Islet precursor cell (in vitro differentiated cells): ENCODE results near the gene ERCC6L2.

ENCODE experiments used
- DNase-seq: peaks from one replicate; pipeline ENCODE4 v3.0.0-alpha.2; 2018

ERCC6L2 gene

GRCh38 chr9:95870906-95871305, 4.6 kb upstream of the ERCC6L2 start:
- no peak for DNase-seq

DNA sequence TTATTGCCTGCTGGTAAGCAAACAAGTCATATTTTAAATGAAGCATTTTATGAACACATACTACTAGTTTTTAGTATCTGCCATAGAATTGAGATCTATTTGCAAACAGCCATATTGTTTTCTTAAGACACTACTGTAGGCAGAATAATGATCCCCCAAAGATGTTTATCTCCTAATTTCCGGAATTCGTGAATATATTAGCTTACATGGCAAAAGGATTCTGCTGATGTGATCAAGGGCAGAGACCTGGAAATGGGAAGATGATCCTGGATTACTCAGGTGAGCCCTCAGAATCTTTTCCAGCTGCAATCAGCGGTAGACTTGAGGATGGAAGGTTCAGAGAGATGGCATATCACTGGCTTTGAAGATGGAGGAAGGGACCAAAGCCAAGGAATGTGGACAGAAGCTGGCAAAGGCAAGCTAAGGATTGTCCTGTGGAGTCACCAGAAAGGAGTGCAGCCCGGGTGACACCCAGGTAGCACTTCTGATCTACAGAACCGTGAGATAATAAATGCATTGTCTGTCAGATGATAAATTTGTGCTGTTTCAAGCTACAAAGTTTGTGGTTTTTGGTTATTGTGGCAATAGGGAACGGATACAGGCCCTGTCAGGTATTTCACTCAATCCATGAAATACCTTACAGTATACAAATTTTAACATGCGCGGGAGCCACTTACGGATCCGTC, 1.0 kb upstream of the ERCC6L2 start:
- DNase-seq = no peak

- peak; percentile 59 for DNase-seq
These were observed 544 bp upstream of the ERCC6L2 start for GRCh38 chr9:95874989-95875304.

- DNase-seq = no peak
These were observed 600 bp downstream of the ERCC6L2 start for GRCh38 chr9:95876138-95876444.

DNA sequence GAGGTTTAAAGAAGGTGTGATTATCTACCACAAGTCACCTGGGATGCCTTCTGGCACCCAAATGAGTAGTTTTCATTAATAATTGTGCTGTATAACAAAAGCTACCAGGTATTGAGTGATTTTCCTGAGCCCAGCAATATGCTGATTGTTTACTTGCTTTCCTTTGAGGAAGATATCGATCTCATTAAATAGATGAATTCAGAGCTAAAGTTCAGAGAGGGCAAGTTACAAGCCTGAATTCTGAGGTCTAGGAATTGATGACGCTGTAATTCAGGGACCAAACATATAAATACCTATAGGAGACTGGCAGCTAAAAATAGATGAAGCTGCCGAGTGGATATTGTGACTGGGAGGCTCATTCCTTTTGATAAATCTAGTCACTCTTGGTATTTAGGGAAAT, 1.1 kb downstream of the ERCC6L2 start:
- DNase-seq = no peak

DNA sequence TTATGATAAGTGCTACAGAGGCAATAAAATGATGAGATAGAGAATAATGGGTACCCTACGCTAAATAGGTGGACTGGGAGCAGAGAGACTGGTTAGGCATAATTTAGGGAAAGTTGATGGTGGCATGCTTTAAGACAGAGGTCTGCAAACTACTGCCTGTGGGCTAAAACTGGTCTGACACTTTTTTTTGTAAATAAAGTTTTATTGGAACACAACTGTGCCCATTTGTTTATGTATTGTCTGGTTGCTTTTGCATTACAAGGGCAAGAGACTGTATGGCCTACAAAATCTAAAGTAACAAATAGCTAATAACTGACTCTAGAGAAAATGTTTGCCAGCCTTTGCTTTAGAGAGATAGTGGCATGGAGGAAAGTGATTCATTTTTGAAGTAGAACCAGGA, 2.5 kb downstream of the ERCC6L2 start:
- no peak for DNase-seq

DNA sequence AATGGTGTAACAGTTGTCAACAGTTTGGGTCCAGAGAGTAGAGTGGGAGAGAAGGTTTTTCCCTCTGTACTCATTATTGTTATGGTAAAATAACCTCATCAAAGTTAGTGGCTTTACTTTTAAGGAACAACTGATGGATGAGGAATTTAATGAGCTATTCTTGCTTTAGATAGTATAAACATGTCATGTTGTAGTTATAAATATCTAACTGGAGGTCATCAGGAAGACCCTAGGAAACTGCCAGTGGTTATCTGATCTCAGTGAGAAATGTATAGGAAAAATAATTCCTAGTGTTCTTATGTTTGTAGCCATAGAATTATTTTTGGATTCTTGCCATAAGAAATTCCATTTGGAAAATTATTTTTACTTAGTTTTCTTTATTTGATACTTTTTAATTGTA, 4.1 kb downstream of the ERCC6L2 start:
- DNase-seq = no peak

- DNase-seq = no peak
These were observed 4.7 kb downstream of the ERCC6L2 start for GRCh38 chr9:95880021-95880690.

GRCh38 chr9:95887926-95888497, 12.5 kb downstream of the ERCC6L2 start:
- no peak for DNase-seq

DNA sequence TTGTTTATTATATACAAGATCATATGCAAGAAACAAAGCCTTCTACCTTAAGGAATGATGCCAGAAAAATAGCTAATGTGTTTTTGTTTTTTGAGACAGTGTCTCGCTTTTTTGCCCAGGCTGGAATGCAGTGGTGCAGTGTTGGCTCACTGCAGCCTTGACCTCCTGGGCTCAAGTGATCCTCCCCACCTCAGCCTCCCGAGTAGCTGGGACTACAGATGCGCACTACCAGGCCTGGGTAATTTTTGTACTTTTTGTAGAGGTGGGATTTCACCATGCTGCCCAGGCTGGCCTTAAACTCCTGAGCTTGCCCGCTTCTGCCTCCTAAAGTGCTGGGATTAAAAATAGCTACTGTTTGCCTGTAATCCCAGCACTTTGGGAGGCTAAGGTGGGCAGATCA, 15.1 kb downstream of the ERCC6L2 start:
- DNase-seq = no peak

GRCh38 chr9:95891067-95891671, 15.7 kb downstream of the ERCC6L2 start:
- no peak for DNase-seq

- no peak for DNase-seq
These were observed 17.2 kb downstream of the ERCC6L2 start for GRCh38 chr9:95892690-95893089.

DNA sequence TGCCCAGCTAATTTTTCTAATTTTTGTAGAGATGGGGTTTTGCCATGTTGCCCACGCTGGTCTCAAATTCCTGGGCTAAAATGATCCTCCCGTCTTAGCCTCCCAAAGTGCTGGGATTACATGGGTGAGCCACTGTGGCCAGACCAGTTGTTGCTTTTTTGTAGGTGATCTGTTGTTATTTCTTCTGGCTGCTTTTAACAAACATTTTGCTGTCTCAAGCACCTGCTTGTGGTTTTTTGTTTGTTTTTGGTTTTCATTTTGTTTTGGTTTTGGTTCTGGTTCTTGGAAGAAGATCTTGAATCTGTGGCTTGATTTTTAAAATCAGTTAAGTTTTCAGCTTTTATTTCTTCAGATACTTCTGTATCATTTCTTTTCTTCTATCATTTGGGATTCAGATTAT, 21.1 kb downstream of the ERCC6L2 start:
- no peak for DNase-seq

DNA sequence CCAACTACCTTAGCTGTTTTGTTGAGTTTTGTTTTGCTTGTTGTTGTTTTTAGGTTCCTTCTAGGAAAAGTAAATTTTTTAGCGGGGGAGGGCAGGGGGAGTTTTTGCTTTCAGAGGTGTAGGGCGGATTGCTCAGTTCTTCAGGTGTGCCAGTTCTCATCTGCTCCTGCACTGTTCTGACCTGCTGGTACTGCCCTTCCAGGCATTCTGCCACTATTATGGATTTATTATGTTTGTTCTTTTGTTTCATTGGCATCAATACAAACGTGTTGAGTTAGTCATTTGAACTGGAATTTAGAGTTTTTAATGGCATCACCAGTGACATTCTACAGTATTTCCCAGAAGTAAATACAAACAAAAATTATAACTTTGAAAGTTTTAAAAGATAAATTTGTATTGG, 26.0 kb downstream of the ERCC6L2 start:
- no peak for DNase-seq

GRCh38 chr9:95903398-95903797, 27.9 kb downstream of the ERCC6L2 start:
- DNase-seq = no peak

DNA sequence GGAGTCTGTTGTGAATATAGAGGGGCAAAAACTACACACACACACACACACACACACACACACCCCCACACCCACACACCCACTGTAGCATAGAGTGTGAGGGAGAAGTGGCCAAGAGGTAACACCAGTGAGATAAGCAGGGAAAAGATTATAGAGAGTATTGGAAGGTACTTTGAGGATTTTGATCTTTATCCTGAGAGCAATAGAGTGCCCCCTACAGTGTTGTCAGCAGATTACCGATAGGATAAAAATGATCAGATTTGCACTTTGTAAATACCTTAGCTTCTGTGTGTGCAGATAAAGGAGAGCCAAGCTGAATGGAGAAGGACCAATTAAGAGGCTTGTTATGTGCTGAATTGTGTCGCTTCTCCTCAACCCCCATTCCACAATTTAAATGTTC, 32.3 kb downstream of the ERCC6L2 start:
- DNase-seq = no peak

- DNase-seq = no peak
These were observed 34.7 kb downstream of the ERCC6L2 start for GRCh38 chr9:95910023-95910707.

DNA sequence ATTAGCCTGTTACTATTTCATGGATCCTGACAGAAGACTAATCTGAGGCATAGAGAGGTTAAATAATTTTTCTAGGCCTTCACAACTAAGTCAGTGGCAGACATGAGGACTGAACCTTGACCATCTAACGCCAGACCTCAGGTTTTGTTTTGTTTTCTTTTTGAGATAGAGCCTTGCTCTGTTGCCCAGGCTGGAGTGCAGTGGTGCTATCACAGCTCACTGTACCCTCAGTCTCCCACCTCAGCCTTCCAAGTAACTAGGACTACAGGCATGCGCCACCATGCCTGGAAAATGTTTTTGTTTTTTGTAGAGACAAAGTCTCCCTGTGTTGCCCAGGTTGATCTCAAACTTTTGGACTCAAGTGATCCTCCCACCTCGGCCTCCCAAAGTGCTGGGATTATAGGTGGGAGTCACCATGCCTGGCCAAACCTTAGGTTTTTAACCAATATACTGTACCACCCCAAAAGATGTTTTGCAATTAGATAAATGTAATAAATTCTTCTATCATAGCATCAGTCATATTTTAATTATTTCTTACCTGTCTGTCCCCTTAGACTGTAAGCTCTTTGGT, 35.4 kb downstream of the ERCC6L2 start:
- no peak for DNase-seq

GRCh38 chr9:95912773-95913172, 37.3 kb downstream of the ERCC6L2 start:
- DNase-seq = no peak

DNA sequence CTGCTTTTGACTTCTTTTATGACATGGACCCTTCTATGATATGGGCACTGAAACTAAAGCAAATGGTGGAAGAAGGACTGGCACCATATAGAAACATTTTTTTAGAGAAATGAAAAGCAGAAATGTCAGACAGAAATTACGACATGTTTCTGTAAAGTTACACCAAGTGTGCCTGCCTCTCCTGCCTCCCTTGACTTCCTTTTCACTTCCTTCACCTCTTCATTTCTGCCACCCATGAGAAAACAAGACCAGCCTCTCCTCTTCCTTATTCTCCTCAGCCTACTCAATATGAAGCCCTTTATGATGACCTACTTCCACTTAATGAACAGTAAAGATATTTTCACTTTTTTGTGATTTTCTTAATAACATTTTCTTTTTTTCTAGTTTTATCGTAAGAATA, 44.5 kb downstream of the ERCC6L2 start:
- no peak for DNase-seq

- no peak for DNase-seq
These were observed 48.3 kb downstream of the ERCC6L2 start for GRCh38 chr9:95923794-95924193.

DNA sequence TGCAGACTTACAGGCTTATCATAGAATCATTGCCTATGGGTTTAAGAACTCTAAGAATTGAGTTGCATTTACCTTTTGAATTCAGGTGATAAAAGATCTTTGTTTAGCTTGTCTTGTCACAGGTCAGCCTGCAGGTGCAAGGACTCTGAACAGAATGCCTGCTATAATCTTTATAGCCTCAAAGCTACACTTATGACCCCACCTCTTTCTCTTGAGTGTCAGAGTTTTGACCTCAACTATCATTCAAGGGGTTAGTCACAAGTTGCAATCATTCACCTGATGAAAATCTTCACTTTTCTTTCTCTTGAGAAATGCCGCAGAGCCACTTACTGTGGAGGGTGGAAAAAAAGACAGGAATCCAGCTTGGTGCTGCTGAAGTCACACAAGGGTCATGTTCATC, 49.5 kb downstream of the ERCC6L2 start:
- DNase-seq = no peak

DNA sequence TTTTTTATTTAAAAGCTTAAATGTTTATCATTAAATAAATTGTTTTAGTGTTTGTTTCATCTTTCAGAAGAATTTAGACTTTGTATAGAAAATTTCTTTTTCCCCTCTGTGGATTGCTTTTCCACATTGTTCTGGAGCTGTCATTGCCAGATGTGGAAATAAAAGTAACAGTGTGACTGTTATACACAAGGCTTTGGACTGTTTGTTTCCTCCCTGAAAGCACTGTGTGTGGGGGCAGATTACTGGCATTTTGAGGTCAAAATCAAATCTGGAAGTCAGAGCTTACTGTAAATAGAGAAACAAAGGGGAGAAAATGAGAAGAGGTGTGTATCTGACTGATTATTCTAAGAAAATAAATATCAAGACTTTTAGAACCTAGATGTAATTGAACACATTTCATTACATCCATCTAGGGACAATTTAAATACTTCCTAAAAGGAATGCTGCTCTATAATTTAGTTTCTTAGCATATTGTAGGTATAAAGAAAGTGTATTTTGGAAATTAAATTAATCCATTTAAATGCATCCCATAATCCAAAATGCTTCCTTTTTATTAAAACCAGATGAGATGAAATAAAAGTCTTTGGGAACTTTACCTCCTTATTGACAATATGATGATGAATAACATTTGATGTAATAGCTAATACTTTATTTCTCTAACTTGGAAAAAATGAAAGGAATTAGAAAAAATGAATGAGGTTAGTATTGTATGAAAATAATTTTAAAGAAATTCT, 51.9 kb downstream of the ERCC6L2 start:
- no peak for DNase-seq
